CD14-positive monocyte (primary cell): ENCODE measurements around the gene REXO5. TPM values are rescaled to one million over a fixed set of nuclear protein-coding genes. Genes with fewer than 3 reads are reported as not detected.
A peak's percentile ranks its signal among the peaks of the same experiment; 100 is the strongest.

Experiments
- DNase-seq, 3 donors: peaks; one replicate each; pipeline ENCODE4 v3.0.0-alpha.2; 2011 to 2022
- H2AFZ ChIP-seq: 2 replicates; pipeline ENCODE4 v1.6.0; 2012; ENCODE audit warnings: mild to moderate bottlenecking, low read depth, low read length, inconsistent platforms; ENCODE audit not compliant: insufficient read depth, poor library complexity, severe bottlenecking
- H3K27ac ChIP-seq, 2 donors: 1 replicate in 1 of 2; 2 replicates in 1 of 2; pipeline ENCODE4 v1.5.1; 2012 to 2013; ENCODE audit warnings: low read length in 2 of 2, control low read depth in 1 of 2, inconsistent platforms in 1 of 2, low read depth in 1 of 2, mild to moderate bottlenecking in 1 of 2
- H3K27me3 ChIP-seq, 2 donors: one replicate each; pipeline versions ENCODE4 v1.6.0 to v1.6.1; 2011 to 2013; ENCODE audit warnings: low read length in 2 of 2; ENCODE audit not compliant: control insufficient read depth in 2 of 2, insufficient read depth in 2 of 2
- H3K36me3 ChIP-seq, 2 donors: replicated peaks in 1 of 2; 1 replicate in 1 of 2; 2 replicates in 1 of 2; pipeline versions ENCODE4 v1.5.1 to v1.6.1; 2012 to 2013; ENCODE audit warnings: low read length in 2 of 2, control low read depth in 1 of 2, inconsistent platforms in 1 of 2, mild to moderate bottlenecking in 1 of 2; ENCODE audit not compliant: insufficient read depth in 2 of 2, control insufficient read depth in 1 of 2
- H3K4me1 ChIP-seq, 2 donors: 1 replicate in 1 of 2; 2 replicates in 1 of 2; pipeline versions ENCODE4 v1.5.1 to v1.6.1; 2012 to 2013; ENCODE audit warnings: low read length in 2 of 2, control low read depth in 1 of 2, inconsistent platforms in 1 of 2, mild to moderate bottlenecking in 1 of 2, moderate library complexity in 1 of 2; ENCODE audit not compliant: insufficient read depth in 2 of 2, control insufficient read depth in 1 of 2
- H3K4me2 ChIP-seq: replicated peaks from 2 replicates; pipeline ENCODE3; 2012; ENCODE audit warnings: low read length, moderate library complexity, mild to moderate bottlenecking; ENCODE audit not compliant: poor library complexity, severe bottlenecking; ENCODE audit errors: extremely low read depth
- H3K4me3 ChIP-seq, 3 experiments: fragments of 200-600 bp in 1 of 3; sonication (generic) in 1 of 3; replicated peaks in 1 of 3; 1 replicate in 2 of 3; 2 replicates in 1 of 3; pipeline ENCODE4 v1.5.1; 2011 to 2013; ENCODE audit warnings: low read length in 3 of 3, mild to moderate bottlenecking in 3 of 3, control low read depth in 2 of 3, low read depth in 2 of 3, inconsistent platforms in 1 of 3, moderate library complexity in 1 of 3
- H3K79me2 ChIP-seq: 2 replicates; pipeline ENCODE4 v1.6.0; 2012; ENCODE audit warnings: mild to moderate bottlenecking, control low read depth, inconsistent platforms, low read length, moderate library complexity; ENCODE audit not compliant: insufficient read depth
- H3K9ac ChIP-seq: 2 replicates; pipeline ENCODE4 v1.6.0; 2017; ENCODE audit warnings: low read length, mild to moderate bottlenecking; ENCODE audit not compliant: insufficient read depth, poor library complexity, severe bottlenecking
- H3K9me3 ChIP-seq, 2 donors: replicated peaks in 1 of 2; 1 replicate in 1 of 2; 2 replicates in 1 of 2; pipeline versions ENCODE4 v1.5.1 to v1.6.1; 2012 to 2013; ENCODE audit warnings: low read length in 2 of 2, control low read depth in 1 of 2; ENCODE audit not compliant: control insufficient read depth in 1 of 2, insufficient read depth in 1 of 2
- H4K20me1 ChIP-seq: 2 replicates; pipeline ENCODE4 v1.6.0; 2012; ENCODE audit warnings: mild to moderate bottlenecking, low read length, control low read depth, moderate library complexity; ENCODE audit not compliant: insufficient read depth
- H3K27ac Mint-ChIP-seq, 7 donors: one replicate each; pipeline ENCODE4 v1.8.0; 2020; ENCODE audit warnings: mild to moderate bottlenecking in 7 of 7, mixed read lengths in 7 of 7, moderate library complexity in 6 of 7, inconsistent platforms in 2 of 7
- H3K27me3 Mint-ChIP-seq, 3 donors: one replicate each; pipeline ENCODE4 v1.8.0; 2021 to 2022; ENCODE audit warnings: low read depth in 3 of 3, mild to moderate bottlenecking in 3 of 3, mixed read lengths in 3 of 3, moderate library complexity in 3 of 3, inconsistent platforms in 1 of 3
- H3K36me3 Mint-ChIP-seq, 2 donors: one replicate each; pipeline ENCODE4 v1.8.0; 2020; ENCODE audit warnings: mixed read lengths in 2 of 2, inconsistent platforms in 1 of 2, mild to moderate bottlenecking in 1 of 2
- H3K4me1 Mint-ChIP-seq: one replicate; pipeline ENCODE4 v1.8.0; 2020; ENCODE audit warnings: mild to moderate bottlenecking, mixed read lengths
- H3K4me3 Mint-ChIP-seq, 2 donors: one replicate each; pipeline ENCODE4 v1.8.0; 2020; ENCODE audit warnings: mild to moderate bottlenecking in 2 of 2, mixed read lengths in 2 of 2, moderate library complexity in 1 of 2
- H3K9me3 Mint-ChIP-seq, 7 donors: one replicate each; pipeline ENCODE4 v1.8.0; 2020 to 2022; ENCODE audit warnings: mixed read lengths in 7 of 7, mild to moderate bottlenecking in 6 of 7, moderate library complexity in 6 of 7, inconsistent platforms in 2 of 7
- WGBS: methylation state at CpG from one replicate; pipeline ENCODE4 v1.1.5; 2013; ENCODE audit warnings: missing lambda C conversion rate; ENCODE audit not compliant: insufficient coverage; 5-methylcytosine and 5-hydroxymethylcytosine counted together
- intact Hi-C, 2 donors: fragments of 100-400 bp; cut with micrococcal nuclease; formaldehyde crosslinking; loops; one replicate each; pipeline versions ENCODE4 v1.15.0 to v1.15.1; 2023
- polyA plus RNA-seq, 3 donors: library from polyadenylated mRNA; depleted of rRNA in 1 of 3; unstranded in 2 of 3; stranded (reverse) in 1 of 3; fragments of 300-500 nt in 2 of 3; fragments of >200 nt in 1 of 3; fragmentation: Illumina TruSeq in 2 of 3; gene quantifications; 1 replicate in 2 of 3; 2 replicates in 1 of 3; pipeline ENCODE4 v1.2.3, GENCODE V29; 2012 to 2021
- TF ChIP-seq, protein P1 (sequence below): fragments of 200-600 bp; IDR thresholded peaks from one replicate; pipeline ENCODE4 v1.8.0; 2022; ENCODE audit warnings: antibody characterized with exemption, mild to moderate bottlenecking

REXO5 gene
- polyA plus RNA-seq, 3 donors, result 0.52 to 1.4 (median 0.55) TPM

DNA sequence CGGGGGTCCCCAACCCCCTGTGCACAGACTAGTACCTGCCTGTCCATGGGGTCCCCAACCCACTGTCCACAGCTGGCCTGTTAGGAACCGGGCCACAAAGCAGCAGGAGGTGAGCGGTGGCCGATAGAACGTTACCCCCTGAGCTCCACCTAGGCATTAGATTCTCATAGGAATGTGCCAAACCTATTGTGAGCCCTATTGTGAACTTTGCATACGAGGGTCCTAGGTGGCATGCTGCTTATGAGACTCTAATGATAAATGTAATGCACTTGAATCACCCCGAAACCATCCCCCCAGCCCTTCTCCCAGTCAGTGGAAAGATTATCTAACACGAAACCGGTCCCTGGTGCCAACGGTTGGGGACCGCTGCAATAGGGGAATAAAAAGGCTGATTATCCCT lies 1.5 kb downstream of the REXO5 start:
- H3K79me2 ChIP-seq, result peaks cover 31% of the 10 kb centered on the region
- intact Hi-C loops, result no loop called here

DNA sequence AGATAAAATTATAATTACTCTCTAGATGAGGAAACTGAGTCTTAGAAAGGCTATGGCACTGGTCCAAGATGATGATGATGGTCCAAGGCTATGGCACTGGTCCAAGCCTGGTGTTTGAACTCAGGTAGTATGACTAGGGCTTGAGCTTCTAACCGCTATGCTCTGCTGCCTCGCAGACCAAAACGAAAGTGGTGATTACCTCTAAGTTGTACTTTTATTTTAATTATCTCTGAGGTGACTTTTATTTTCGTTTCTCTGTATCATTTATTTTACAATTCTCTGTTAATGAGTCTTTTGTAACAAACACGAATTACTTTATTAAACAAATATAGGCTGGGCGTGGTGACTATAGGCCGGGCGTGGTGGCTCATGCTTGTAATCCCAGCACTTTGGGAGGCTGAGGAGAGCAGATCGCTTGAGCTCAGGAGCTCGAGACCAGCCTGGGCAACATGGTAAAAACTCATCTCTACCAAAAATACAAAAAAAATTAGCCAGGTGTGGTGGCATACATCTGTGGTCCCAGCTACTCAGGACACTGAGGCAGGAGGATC lies 5.6 kb downstream of the REXO5 start:
- no peak overlapping the region for H3K4me3 ChIP-seq
- H2AFZ ChIP-seq, result no peak overlapping the region
- no CpG with 5 or more reads among the region's 10 CpGs for WGBS
- no peaks in the 10 kb centered on the region for H3K9me3 Mint-ChIP-seq
- intact Hi-C loops, result no loop called here
- peaks cover 23% of the 10 kb centered on the region for H3K79me2 ChIP-seq
- H4K20me1 ChIP-seq, result no peaks in the 10 kb centered on the region
- DNase-seq, result no peak
- peaks cover 15% of the 10 kb centered on the region for H3K4me1 Mint-ChIP-seq
- TF ChIP-seq, protein P1, sequence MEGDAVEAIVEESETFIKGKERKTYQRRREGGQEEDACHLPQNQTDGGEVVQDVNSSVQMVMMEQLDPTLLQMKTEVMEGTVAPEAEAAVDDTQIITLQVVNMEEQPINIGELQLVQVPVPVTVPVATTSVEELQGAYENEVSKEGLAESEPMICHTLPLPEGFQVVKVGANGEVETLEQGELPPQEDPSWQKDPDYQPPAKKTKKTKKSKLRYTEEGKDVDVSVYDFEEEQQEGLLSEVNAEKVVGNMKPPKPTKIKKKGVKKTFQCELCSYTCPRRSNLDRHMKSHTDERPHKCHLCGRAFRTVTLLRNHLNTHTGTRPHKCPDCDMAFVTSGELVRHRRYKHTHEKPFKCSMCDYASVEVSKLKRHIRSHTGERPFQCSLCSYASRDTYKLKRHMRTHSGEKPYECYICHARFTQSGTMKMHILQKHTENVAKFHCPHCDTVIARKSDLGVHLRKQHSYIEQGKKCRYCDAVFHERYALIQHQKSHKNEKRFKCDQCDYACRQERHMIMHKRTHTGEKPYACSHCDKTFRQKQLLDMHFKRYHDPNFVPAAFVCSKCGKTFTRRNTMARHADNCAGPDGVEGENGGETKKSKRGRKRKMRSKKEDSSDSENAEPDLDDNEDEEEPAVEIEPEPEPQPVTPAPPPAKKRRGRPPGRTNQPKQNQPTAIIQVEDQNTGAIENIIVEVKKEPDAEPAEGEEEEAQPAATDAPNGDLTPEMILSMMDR, result no peak
- H3K4me1 ChIP-seq, result peaks cover 10 to 11% of the 10 kb centered on the region in 2 donors
- peaks cover 3 to 35% of the 10 kb centered on the region in 2 donors for H3K36me3 ChIP-seq
- H3K27me3 Mint-ChIP-seq, result no peaks in the 10 kb centered on the region
- H3K27ac Mint-ChIP-seq, result no peak overlapping the region
- H3K4me3 Mint-ChIP-seq, result no peak overlapping the region
- no peak overlapping the region for H3K27ac ChIP-seq
- no peak overlapping the region for H3K4me2 ChIP-seq
- H3K27me3 ChIP-seq, result no peaks in the 10 kb centered on the region
- H3K9me3 ChIP-seq, result no peaks in the 10 kb centered on the region
- peaks cover 17 to 19% of the 10 kb centered on the region in 2 donors for H3K36me3 Mint-ChIP-seq
- no peak overlapping the region for H3K9ac ChIP-seq

More for the DNA sequence above, 1.5 kb downstream of the REXO5 start:
- WGBS, result 100% methylated on average over 1 of the region's 11 CpGs
- Mint-ChIP-seq H3K4me1 (peaks cover 26% of the 10 kb centered on the region), H3K36me3 (peaks cover 4 to 7% of the 10 kb centered on the region in 2 donors), H3K9me3 (no peaks in the 10 kb centered on the region), H3K27me3 (no peaks in the 10 kb centered on the region), H3K4me3 (peak overlapping the region; percentile 99 to 100), H3K27ac (peak overlapping the region in 1 of 7 donors; percentile 96)
- Histone ChIP-seq H3K4me3 (peak overlapping the region in 1 of 3 experiments; percentile 94), H3K36me3 (no peaks in the 10 kb centered on the region), H2AFZ (no peak overlapping the region), H4K20me1 (no peaks in the 10 kb centered on the region), H3K9ac (no peak overlapping the region), H3K9me3 (no peaks in the 10 kb centered on the region), H3K4me1 (peaks cover 19 to 25% of the 10 kb centered on the region in 2 donors), H3K4me2 (no peak overlapping the region), H3K27ac (no peak overlapping the region), H3K27me3 (no peaks in the 10 kb centered on the region)
- no peak for DNase-seq
- TF ChIP-seq, protein P1, result no peak
